HEK293 (cell line): Measurements from ENCODE around the gene COL19A1.

Source experiments
- CTCF ChIP-seq: fragments of 450-650 bp; formaldehyde crosslinking; IDR thresholded peaks from 2 replicates; pipeline ENCODE4 v1.5.1; 2016; ENCODE audit warnings: missing biosample characterization, missing genetic modification characterization
- KLF9 ChIP-seq: fragments of 450-650 bp; formaldehyde crosslinking; IDR thresholded peaks from 2 replicates; pipeline ENCODE4 v1.5.1; 2016; ENCODE audit warnings: missing biosample characterization, missing genetic modification characterization, low read depth
- SETDB1 ChIP-seq: IDR thresholded peaks from one replicate; pipeline ENCODE4 v1.6.1; 2017; ENCODE audit warnings: mild to moderate bottlenecking, low read length, moderate library complexity, mixed read lengths; ENCODE audit not compliant: insufficient read length
- TCF7L2 ChIP-seq: IDR thresholded peaks from 2 replicates; pipeline ENCODE4 v1.6.1; 2011; ENCODE audit warnings: low read depth, mild to moderate bottlenecking, inconsistent platforms, low read length, moderate library complexity, borderline replicate concordance
- ZBTB7A ChIP-seq: fragments of 450-650 bp; formaldehyde crosslinking; IDR thresholded peaks from 2 replicates; pipeline ENCODE4 v1.5.1; 2016; ENCODE audit warnings: low read depth, missing biosample characterization, missing genetic modification characterization
- ZNF394 ChIP-seq: fragments of 450-650 bp; formaldehyde crosslinking; IDR thresholded peaks from 2 replicates; pipeline ENCODE4 v1.5.1; 2016; ENCODE audit warnings: missing biosample characterization, missing genetic modification characterization, mild to moderate bottlenecking, moderate library complexity, borderline replicate concordance
- ZNF792 ChIP-seq: fragments of 450-650 bp; formaldehyde crosslinking; IDR thresholded peaks from 2 replicates; pipeline ENCODE4 v1.5.1; 2016; ENCODE audit warnings: missing biosample characterization, missing genetic modification characterization

GRCh38 chr6:69985180-69985579 is 118.8 kb downstream of the COL19A1 start:
- TF ChIP-seq ZNF792 (tag by site-specific recombination), result no peak
- no peak for TF ChIP-seq TCF7L2
- no peak for TF ChIP-seq KLF9 (tag by site-specific recombination)
- no peak for TF ChIP-seq ZBTB7A (tag by site-specific recombination)
- TF ChIP-seq ZNF394 (tag by site-specific recombination), result no peak
- no peak for TF ChIP-seq SETDB1
- no peak for TF ChIP-seq CTCF (tag by site-specific recombination)
